ENCODE data around the gene AADACL3. TPM values are rescaled to one million over a fixed set of nuclear protein-coding genes. Genes with fewer than 3 reads are reported as not detected.

Gene AADACL3
- polyA plus RNA-seq, 1 of the 3 experiments (the other 2 are of a cell fraction) = not detected

DNA sequence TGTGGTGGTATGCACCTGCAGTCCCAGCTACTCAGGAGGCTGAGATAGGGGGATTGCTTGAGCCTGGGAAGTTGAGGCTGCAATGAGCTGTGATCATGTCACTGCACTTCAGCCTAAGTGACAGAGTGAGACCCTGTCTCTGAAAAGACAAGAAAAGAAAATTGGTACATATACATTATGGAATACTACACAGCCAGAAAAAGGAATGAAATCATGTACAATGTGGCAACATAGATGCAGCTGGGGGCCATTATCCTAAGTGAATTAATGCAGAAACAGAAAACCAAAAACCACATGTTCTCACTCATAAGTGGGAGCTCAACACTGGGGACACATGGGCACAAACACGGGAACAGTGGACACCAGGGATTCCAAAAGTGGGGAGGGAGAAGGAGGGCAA, 23.0 kb downstream of the AADACL3 start:
- no peak overlapping the region for H2AFZ ChIP-seq (ENCODE audit: low read depth)

GRCh38 chr1:12739613-12740012, 23.7 kb downstream of the AADACL3 start:
- Histone ChIP-seq H3K4me3 (ENCODE audit: low read depth in 2 of 2, low read length in 1 of 2) (no peak overlapping the region), H3K9ac (no peak overlapping the region), H3K4me1 (ENCODE audit: control insufficient read depth in 1 of 2, insufficient read depth in 2 of 2, low read depth in 1 of 2, low read length in 1 of 2) (no peaks in the 10 kb centered on the region), H3F3A (replicated peaks; ENCODE audit: insufficient read depth) (no peaks in the 10 kb centered on the region), H3K27ac (ENCODE audit: low read depth in 2 of 2, low read length in 1 of 2) (no peak overlapping the region), H3K27me3 (ENCODE audit: insufficient read depth) (no peaks in the 10 kb centered on the region), H3K79me2 (ENCODE audit: insufficient read depth) (no peaks in the 10 kb centered on the region), H3K36me3 (replicated peaks in 1 of 2; ENCODE audit: control insufficient read depth in 1 of 2, insufficient read depth in 2 of 2, low read length in 1 of 2) (no peaks in the 10 kb centered on the region), H3K9me3 (no peaks in the 10 kb centered on the region), H3K4me2 (no peak overlapping the region), H3K9me2 (no peaks in the 10 kb centered on the region), H4K20me1 (ENCODE audit: insufficient read depth) (no peaks in the 10 kb centered on the region), H2AFZ (ENCODE audit: low read depth) (no peak overlapping the region)
- CTCF ChIA-PET = no interaction called here
- POLR2A ChIA-PET = no interaction called here
- 5% methylated on average over 5 of the region's 5 CpGs for WGBS (ENCODE audit: low lambda C conversion rate)
- no peak for DNase-seq
- no peak for TF ChIP-seq RAD21 (IDR thresholded peaks at IDR 0.05; ENCODE audit: low read length)
- no peak for TF ChIP-seq CHD2 (IDR thresholded peaks at IDR 0.05; ENCODE audit: low read length, partially characterized antibody)
- TF ChIP-seq RFX5 (IDR thresholded peaks at IDR 0.05; ENCODE audit: low read length) = no peak
- TF ChIP-seq MEF2A (IDR thresholded peaks at IDR 0.05; ENCODE audit: borderline replicate concordance, low read depth) = no peak
- no peak for TF ChIP-seq REST (IDR thresholded peaks at IDR 0.05; ENCODE audit: low read depth, low read length)
- TF ChIP-seq SIN3A (IDR thresholded peaks at IDR 0.05; ENCODE audit: borderline replicate concordance, low read depth, low read length) = no peak
- no peak for TF ChIP-seq MAX (IDR thresholded peaks at IDR 0.05; ENCODE audit: low read depth)
- no peak for TF ChIP-seq MXI1 (IDR thresholded peaks at IDR 0.05; ENCODE audit: low read depth, low read length)
- TF ChIP-seq POLR2AphosphoS5 (IDR thresholded peaks at IDR 0.05; ENCODE audit: low read depth, low read length) = no peak
- TF ChIP-seq TCF12 (IDR thresholded peaks at IDR 0.05) = no peak
- TF ChIP-seq ELF1 (IDR thresholded peaks at IDR 0.05) = no peak

More for the DNA sequence above, 23.0 kb downstream of the AADACL3 start:
- Histone ChIP-seq H4K20me1 (ENCODE audit: insufficient read depth) (no peaks in the 10 kb centered on the region), H3K9me3 (no peaks in the 10 kb centered on the region), H3K4me3 (ENCODE audit: low read depth in 2 of 2, low read length in 1 of 2) (no peak overlapping the region), H3K4me1 (ENCODE audit: control insufficient read depth in 1 of 2, insufficient read depth in 2 of 2, low read depth in 1 of 2, low read length in 1 of 2) (no peaks in the 10 kb centered on the region), H3K36me3 (replicated peaks in 1 of 2; ENCODE audit: control insufficient read depth in 1 of 2, insufficient read depth in 2 of 2, low read length in 1 of 2) (no peaks in the 10 kb centered on the region), H3K9ac (no peak overlapping the region), H3K27ac (ENCODE audit: low read depth in 2 of 2, low read length in 1 of 2) (no peak overlapping the region), H3K79me2 (ENCODE audit: insufficient read depth) (no peaks in the 10 kb centered on the region), H3K9me2 (no peaks in the 10 kb centered on the region), H3K27me3 (ENCODE audit: insufficient read depth) (no peaks in the 10 kb centered on the region), H3K4me2 (no peak overlapping the region), H3F3A (replicated peaks; ENCODE audit: insufficient read depth) (no peaks in the 10 kb centered on the region)
- no peak for TF ChIP-seq CHD2 (IDR thresholded peaks at IDR 0.05; ENCODE audit: low read length, partially characterized antibody)
- no peak for TF ChIP-seq MEF2A (IDR thresholded peaks at IDR 0.05; ENCODE audit: borderline replicate concordance, low read depth)
- TF ChIP-seq MXI1 (IDR thresholded peaks at IDR 0.05; ENCODE audit: low read depth, low read length) = no peak
- TF ChIP-seq FOXJ3 (CRISPR knock-in tag; IDR thresholded peaks at IDR 0.05) = no peak
- TF ChIP-seq NRF1 (IDR thresholded peaks at IDR 0.05; ENCODE audit: low read depth, low read length) = no peak
- no peak for TF ChIP-seq USF1 (IDR thresholded peaks at IDR 0.05; ENCODE audit: borderline replicate concordance, low read depth)
- no peak for TF ChIP-seq TAF1 (IDR thresholded peaks at IDR 0.05; ENCODE audit: borderline replicate concordance, low read depth, low read length)
- no peak for TF ChIP-seq EZH2phosphoT487 (IDR thresholded peaks at IDR 0.05; ENCODE audit: borderline replicate concordance, low read depth)
- TF ChIP-seq YY1 (IDR thresholded peaks at IDR 0.05; ENCODE audit: low read depth) = no peak
- TF ChIP-seq TCF12 (IDR thresholded peaks at IDR 0.05) = no peak
- TF ChIP-seq JUND (IDR thresholded peaks at IDR 0.05) = no peak
- no peak for TF ChIP-seq POLR2AphosphoS5 (IDR thresholded peaks at IDR 0.05; ENCODE audit: low read depth, low read length)
- TF ChIP-seq GABPA (IDR thresholded peaks at IDR 0.05; ENCODE audit: low read depth) = no peak
- TF ChIP-seq CTCF (IDR thresholded peaks at IDR 0.05) = no peak
- TF ChIP-seq FOSL2 (IDR thresholded peaks at IDR 0.05; ENCODE audit: borderline replicate concordance, low read depth) = no peak
- TF ChIP-seq TEAD4 (IDR thresholded peaks at IDR 0.05; ENCODE audit: borderline replicate concordance, insufficient read depth) = no peak
- TF ChIP-seq RFX5 (IDR thresholded peaks at IDR 0.05; ENCODE audit: low read length) = no peak
- TF ChIP-seq SMC3 (IDR thresholded peaks at IDR 0.05; ENCODE audit: low read depth, low read length) = no peak
- ChIA-PET CTCF (no interaction called here), POLR2A (no interaction called here)
- WGBS (ENCODE audit: low lambda C conversion rate) = 0% methylated on average over 1 of the region's 1 CpG
- DNase-seq = no peak

Measured in SK-N-SH (cell line).